Measurements from ENCODE around the gene OLFM4.

The OLFM4 gene

GRCh38 chr13:53028063-53028462 lies 550 bp upstream of the OLFM4 start:
- TF ChIP-seq, protein P1, sequence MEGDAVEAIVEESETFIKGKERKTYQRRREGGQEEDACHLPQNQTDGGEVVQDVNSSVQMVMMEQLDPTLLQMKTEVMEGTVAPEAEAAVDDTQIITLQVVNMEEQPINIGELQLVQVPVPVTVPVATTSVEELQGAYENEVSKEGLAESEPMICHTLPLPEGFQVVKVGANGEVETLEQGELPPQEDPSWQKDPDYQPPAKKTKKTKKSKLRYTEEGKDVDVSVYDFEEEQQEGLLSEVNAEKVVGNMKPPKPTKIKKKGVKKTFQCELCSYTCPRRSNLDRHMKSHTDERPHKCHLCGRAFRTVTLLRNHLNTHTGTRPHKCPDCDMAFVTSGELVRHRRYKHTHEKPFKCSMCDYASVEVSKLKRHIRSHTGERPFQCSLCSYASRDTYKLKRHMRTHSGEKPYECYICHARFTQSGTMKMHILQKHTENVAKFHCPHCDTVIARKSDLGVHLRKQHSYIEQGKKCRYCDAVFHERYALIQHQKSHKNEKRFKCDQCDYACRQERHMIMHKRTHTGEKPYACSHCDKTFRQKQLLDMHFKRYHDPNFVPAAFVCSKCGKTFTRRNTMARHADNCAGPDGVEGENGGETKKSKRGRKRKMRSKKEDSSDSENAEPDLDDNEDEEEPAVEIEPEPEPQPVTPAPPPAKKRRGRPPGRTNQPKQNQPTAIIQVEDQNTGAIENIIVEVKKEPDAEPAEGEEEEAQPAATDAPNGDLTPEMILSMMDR (conservative IDR thresholded peaks at IDR 0.05; ENCODE audit: low read length): no peak
- no peak overlapping the region for H3K4me3 ChIP-seq (ENCODE audit: low read length)

DNA sequence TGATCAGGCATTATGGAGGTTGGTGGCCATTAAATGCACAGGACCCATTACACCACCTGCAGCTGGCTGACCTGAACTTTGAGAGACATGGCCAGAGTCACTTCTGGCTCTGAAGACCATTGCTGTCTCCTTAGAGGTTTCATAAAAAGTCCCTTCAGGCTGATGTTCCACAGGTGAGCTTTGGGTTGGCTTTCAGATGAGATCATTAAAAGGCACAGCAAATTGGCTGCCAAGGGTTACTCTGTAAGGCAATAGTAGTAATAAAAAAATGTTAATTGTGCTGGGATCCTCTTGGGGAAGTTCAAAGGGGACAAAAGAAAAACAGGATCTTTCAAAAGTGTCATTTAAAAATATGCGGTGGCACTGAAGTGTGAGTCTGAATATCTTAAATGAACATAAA lies 4.2 kb downstream of the OLFM4 start:
- no peak overlapping the region for H3K4me3 ChIP-seq (ENCODE audit: low read length)
- TF ChIP-seq, protein P1 (conservative IDR thresholded peaks at IDR 0.05; ENCODE audit: low read length): no peak
- DNase-seq (ENCODE audit: low read depth): no peak

More at GRCh38 chr13:53028063-53028462, 550 bp upstream of the OLFM4 start:
- DNase-seq (ENCODE audit: low read depth): no peak

- no peak overlapping the region for H3K4me3 ChIP-seq (ENCODE audit: low read length)
- TF ChIP-seq, protein P1 (conservative IDR thresholded peaks at IDR 0.05; ENCODE audit: low read length): no peak
- no peak for DNase-seq (ENCODE audit: low read depth)
Measured at GRCh38 chr13:53038993-53039392, 10.4 kb downstream of the OLFM4 start.

DNA sequence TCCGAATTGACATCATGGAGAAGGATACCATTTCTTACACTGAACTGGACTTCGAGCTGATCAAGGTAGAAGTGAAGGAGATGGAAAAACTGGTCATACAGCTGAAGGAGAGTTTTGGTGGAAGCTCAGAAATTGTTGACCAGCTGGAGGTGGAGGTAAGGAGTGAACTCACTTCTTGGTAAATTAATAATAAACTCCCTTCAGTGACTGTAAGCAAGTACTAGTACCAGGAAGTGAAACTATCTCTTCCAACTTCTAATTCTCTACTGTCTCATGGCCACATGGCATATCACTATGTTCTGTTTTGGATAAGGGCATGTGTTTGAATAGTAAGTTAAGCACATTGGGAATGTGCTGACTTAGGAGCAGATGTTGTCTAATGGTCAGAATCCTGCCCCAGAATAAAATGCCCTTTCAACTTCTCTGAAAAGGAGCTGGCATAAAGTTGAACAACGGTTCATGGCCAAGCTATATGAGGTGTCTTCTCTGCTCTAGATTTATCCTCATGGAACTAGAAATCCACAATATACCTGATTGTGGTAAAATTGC lies 13.4 kb downstream of the OLFM4 start:
- no peak overlapping the region for H3K4me3 ChIP-seq (ENCODE audit: low read length)
- DNase-seq (ENCODE audit: low read depth): no peak
- TF ChIP-seq, protein P1 (conservative IDR thresholded peaks at IDR 0.05; ENCODE audit: low read length): no peak

GRCh38 chr13:53042877-53043276 lies 14.3 kb downstream of the OLFM4 start:
- no peak overlapping the region for H3K4me3 ChIP-seq (ENCODE audit: low read length)
- TF ChIP-seq, protein P1 (conservative IDR thresholded peaks at IDR 0.05; ENCODE audit: low read length): no peak
- no peak for DNase-seq (ENCODE audit: low read depth)

- TF ChIP-seq, protein P1 (conservative IDR thresholded peaks at IDR 0.05; ENCODE audit: low read length): no peak
- no peak overlapping the region for H3K4me3 ChIP-seq (ENCODE audit: low read length)
- DNase-seq (ENCODE audit: low read depth): no peak
Measured at GRCh38 chr13:53043398-53043797, 14.8 kb downstream of the OLFM4 start.

GRCh38 chr13:53045189-53045588 lies 16.6 kb downstream of the OLFM4 start:
- DNase-seq (ENCODE audit: low read depth): no peak
- H3K4me3 ChIP-seq (ENCODE audit: low read length): no peak overlapping the region
- TF ChIP-seq, protein P1 (conservative IDR thresholded peaks at IDR 0.05; ENCODE audit: low read length): no peak
